Astrocyte (in vitro differentiated cells and primary cell): Measurements from ENCODE around the gene DACT2. TPM values are rescaled to one million over a fixed set of nuclear protein-coding genes. Genes with fewer than 3 reads are reported as not detected.

ENCODE experiments used
- DNase-seq: peaks from one replicate; pipeline ENCODE4 v3.0.0-alpha.2; 2010; ENCODE audit warnings: low read depth
- FAIRE-seq: peaks from 2 replicates; lab custom pipeline; 2011; peaks lifted over from hg19 to GRCh38; lab: Jason Lieb, UNC
- H2AFZ ChIP-seq: 2 replicates; pipeline ENCODE4 v1.6.0; 2012; ENCODE audit warnings: low read depth, low read length, inconsistent platforms
- H3K27ac ChIP-seq: 2 replicates; pipeline ENCODE4 v1.5.1; 2011; ENCODE audit warnings: low read depth, low read length, inconsistent platforms
- H3K27me3 ChIP-seq: 2 replicates; pipeline ENCODE4 v1.6.0; 2011; ENCODE audit warnings: low read length, inconsistent platforms; ENCODE audit not compliant: insufficient read depth
- H3K36me3 ChIP-seq: 2 replicates; pipeline ENCODE4 v1.5.1; 2011; ENCODE audit warnings: low read length, inconsistent platforms; ENCODE audit not compliant: insufficient read depth
- H3K4me1 ChIP-seq: 2 replicates; pipeline ENCODE4 v1.5.1; 2011; ENCODE audit warnings: low read length, inconsistent platforms; ENCODE audit not compliant: insufficient read depth
- H3K4me2 ChIP-seq: 2 replicates; pipeline ENCODE4 v1.6.0; 2012; ENCODE audit warnings: low read length, inconsistent platforms
- H3K4me3 ChIP-seq: 2 replicates; pipeline ENCODE4 v1.5.1; 2011; ENCODE audit warnings: low read depth, mild to moderate bottlenecking, low read length, inconsistent platforms; ENCODE audit not compliant: insufficient read depth
- H3K79me2 ChIP-seq: 2 replicates; pipeline ENCODE4 v1.6.0; 2012; ENCODE audit warnings: mild to moderate bottlenecking, low read length, inconsistent platforms; ENCODE audit not compliant: insufficient read depth
- H3K9ac ChIP-seq: 2 replicates; pipeline ENCODE4 v1.6.0; 2012; ENCODE audit warnings: mild to moderate bottlenecking, low read length, inconsistent platforms
- H3K9me3 ChIP-seq: 2 replicates; pipeline ENCODE4 v1.5.1; 2012; ENCODE audit warnings: low read depth, mild to moderate bottlenecking, low read length, inconsistent platforms; ENCODE audit not compliant: insufficient read depth
- H4K20me1 ChIP-seq: 2 replicates; pipeline ENCODE4 v1.6.0; 2012; ENCODE audit warnings: low read length, inconsistent platforms; ENCODE audit not compliant: insufficient read depth
- H3K27ac Mint-ChIP-seq: one replicate; pipeline ENCODE4 v1.8.0; 2021; ENCODE audit warnings: mild to moderate bottlenecking, mixed read lengths; ENCODE audit not compliant: unreplicated experiment
- H3K27me3 Mint-ChIP-seq: one replicate; pipeline ENCODE4 v1.8.0; 2021; ENCODE audit warnings: low read depth, mixed read lengths; ENCODE audit not compliant: unreplicated experiment
- H3K36me3 Mint-ChIP-seq: one replicate; pipeline ENCODE4 v1.8.0; 2021; ENCODE audit warnings: low read depth, mixed read lengths; ENCODE audit not compliant: unreplicated experiment
- H3K4me1 Mint-ChIP-seq: one replicate; pipeline ENCODE4 v1.8.0; 2021; ENCODE audit warnings: low read depth, mixed read lengths; ENCODE audit not compliant: unreplicated experiment
- H3K4me3 Mint-ChIP-seq: one replicate; pipeline ENCODE4 v1.8.0; 2021; ENCODE audit warnings: mild to moderate bottlenecking, moderate library complexity, mixed read lengths; ENCODE audit not compliant: unreplicated experiment
- H3K9me3 Mint-ChIP-seq: one replicate; pipeline ENCODE4 v1.8.0; 2021; ENCODE audit warnings: mild to moderate bottlenecking, mixed read lengths; ENCODE audit not compliant: unreplicated experiment
- EZH2 ChIP-seq: IDR thresholded peaks from 2 replicates; pipeline ENCODE4 v1.6.1; 2012; ENCODE audit warnings: mild to moderate bottlenecking, low read length, inconsistent platforms; ENCODE audit not compliant: insufficient read depth
- total RNA-seq: library from RNA; stranded (reverse); gene quantifications from 2 replicates; pipeline ENCODE4 v1.2.1, GENCODE V29; 2021
- TF ChIP-seq, protein P1 (sequence below): IDR thresholded peaks from 2 replicates; pipeline ENCODE4 v1.5.1; 2011; ENCODE audit warnings: low read depth, mild to moderate bottlenecking, inconsistent platforms, low read length, moderate library complexity; ENCODE audit not compliant: insufficient read depth

Gene DACT2
- total RNA-seq, 1 donor from 2014 or later, result 0.20 TPM

DNA sequence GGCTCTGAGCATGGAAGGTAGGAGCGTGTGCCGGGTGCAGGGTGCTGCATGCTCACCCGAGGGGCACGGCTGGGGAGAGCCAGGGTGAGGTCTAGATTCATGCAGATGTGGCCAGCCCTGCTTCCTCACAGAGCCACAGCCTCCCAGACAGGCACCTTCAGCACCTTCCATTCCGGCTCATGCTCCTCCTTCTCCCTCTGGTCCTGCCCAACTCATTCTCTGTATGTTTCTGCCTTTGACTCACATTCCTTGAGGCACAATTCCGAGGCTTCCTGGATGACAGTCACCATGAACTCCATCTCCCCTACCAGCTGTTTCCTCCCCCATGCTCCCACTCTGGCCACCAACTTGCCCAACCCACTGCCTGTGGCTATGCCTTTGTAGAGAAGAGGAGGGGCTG lies 35.4 kb downstream of the DACT2 start:
- TF ChIP-seq, protein P1, sequence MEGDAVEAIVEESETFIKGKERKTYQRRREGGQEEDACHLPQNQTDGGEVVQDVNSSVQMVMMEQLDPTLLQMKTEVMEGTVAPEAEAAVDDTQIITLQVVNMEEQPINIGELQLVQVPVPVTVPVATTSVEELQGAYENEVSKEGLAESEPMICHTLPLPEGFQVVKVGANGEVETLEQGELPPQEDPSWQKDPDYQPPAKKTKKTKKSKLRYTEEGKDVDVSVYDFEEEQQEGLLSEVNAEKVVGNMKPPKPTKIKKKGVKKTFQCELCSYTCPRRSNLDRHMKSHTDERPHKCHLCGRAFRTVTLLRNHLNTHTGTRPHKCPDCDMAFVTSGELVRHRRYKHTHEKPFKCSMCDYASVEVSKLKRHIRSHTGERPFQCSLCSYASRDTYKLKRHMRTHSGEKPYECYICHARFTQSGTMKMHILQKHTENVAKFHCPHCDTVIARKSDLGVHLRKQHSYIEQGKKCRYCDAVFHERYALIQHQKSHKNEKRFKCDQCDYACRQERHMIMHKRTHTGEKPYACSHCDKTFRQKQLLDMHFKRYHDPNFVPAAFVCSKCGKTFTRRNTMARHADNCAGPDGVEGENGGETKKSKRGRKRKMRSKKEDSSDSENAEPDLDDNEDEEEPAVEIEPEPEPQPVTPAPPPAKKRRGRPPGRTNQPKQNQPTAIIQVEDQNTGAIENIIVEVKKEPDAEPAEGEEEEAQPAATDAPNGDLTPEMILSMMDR, result no peak
- TF ChIP-seq EZH2, result no peak
- DNase-seq (no peak), FAIRE-seq (no peak)

DNA sequence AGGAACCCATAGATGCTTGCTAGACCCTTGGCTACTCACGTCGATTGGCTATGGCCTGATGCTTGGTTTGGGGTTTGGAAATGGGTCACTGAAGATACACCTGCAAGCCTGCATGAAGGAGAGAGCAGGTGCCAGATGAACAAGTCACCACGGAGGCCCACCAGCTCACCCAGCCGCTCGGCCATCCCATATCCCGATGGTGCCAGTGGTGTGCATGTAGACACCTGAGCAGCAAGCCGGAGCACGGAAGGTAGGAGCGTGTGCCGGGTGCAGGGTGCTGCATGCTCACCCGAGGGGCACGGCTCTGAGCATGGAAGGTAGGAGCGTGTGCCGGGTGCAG lies 35.9 kb downstream of the DACT2 start:
- FAIRE-seq (no peak), DNase-seq (no peak)
- Mint-ChIP-seq H3K27me3 (peaks cover 49% of the 10 kb centered on the region), H3K36me3 (no peaks in the 10 kb centered on the region), H3K4me3 (no peak overlapping the region), H3K9me3 (no peaks in the 10 kb centered on the region), H3K4me1 (peaks cover 6% of the 10 kb centered on the region), H3K27ac (no peak overlapping the region)
- Histone ChIP-seq H3K4me3 (no peak overlapping the region), H2AFZ (no peak overlapping the region), H3K27me3 (no peaks in the 10 kb centered on the region), H3K27ac (no peak overlapping the region), H4K20me1 (no peaks in the 10 kb centered on the region), H3K36me3 (no peaks in the 10 kb centered on the region), H3K9me3 (peaks cover 14% of the 10 kb centered on the region), H3K4me2 (no peak overlapping the region), H3K4me1 (no peaks in the 10 kb centered on the region), H3K79me2 (no peaks in the 10 kb centered on the region), H3K9ac (no peak overlapping the region)
- TF ChIP-seq, protein P1, result no peak
- no peak for TF ChIP-seq EZH2

More for the DNA sequence above, 35.4 kb downstream of the DACT2 start:
- H3K4me1 Mint-ChIP-seq, result peaks cover 6% of the 10 kb centered on the region
- H3K9me3 Mint-ChIP-seq, result peaks cover 2% of the 10 kb centered on the region
- H3K79me2 ChIP-seq, result no peaks in the 10 kb centered on the region
- H3K27ac Mint-ChIP-seq, result no peak overlapping the region
- no peak overlapping the region for H2AFZ ChIP-seq
- peaks cover 11% of the 10 kb centered on the region for H3K9me3 ChIP-seq
- no peak overlapping the region for H3K4me3 ChIP-seq
- no peaks in the 10 kb centered on the region for H3K27me3 ChIP-seq
- H3K4me2 ChIP-seq, result no peak overlapping the region
- H3K27me3 Mint-ChIP-seq, result peaks cover 47% of the 10 kb centered on the region
- no peaks in the 10 kb centered on the region for H3K4me1 ChIP-seq
- no peak overlapping the region for H3K4me3 Mint-ChIP-seq
- H3K9ac ChIP-seq, result no peak overlapping the region
- no peaks in the 10 kb centered on the region for H3K36me3 Mint-ChIP-seq
- H3K27ac ChIP-seq, result no peak overlapping the region
- H4K20me1 ChIP-seq, result no peaks in the 10 kb centered on the region
- no peaks in the 10 kb centered on the region for H3K36me3 ChIP-seq

DNA sequence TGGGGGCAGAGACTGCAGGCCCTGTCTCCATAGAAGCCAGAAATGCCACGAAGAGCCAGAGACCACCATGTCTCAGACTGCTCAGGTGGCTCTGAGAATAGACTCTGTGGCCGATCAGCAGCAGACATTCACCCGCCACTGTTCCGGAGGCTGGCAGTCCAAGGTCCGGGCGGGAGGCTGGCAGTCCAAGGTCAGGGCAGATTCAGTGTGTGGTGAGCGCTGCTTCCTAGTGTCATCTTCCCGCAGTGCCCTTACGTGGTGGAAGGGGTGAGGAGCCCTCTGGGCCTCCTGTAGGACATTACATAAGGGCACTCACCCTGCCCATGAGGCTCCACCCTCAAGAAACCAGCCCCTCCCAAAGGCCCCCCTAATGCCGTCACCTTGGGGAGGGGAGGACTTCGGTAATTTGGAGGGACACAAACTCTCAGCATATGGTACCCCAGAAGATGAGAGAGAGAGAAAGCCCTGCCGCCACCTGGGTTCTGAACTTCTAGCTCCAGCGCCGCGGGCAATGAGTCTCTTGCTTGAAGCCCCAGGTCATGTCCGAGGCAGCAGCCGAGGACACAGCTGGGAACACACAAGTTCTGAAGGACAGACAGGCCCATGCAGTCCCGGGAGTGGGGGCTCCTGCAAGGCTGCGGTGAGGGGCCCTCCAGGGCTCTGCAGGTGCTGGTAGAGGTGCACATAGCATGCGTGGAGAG lies 36.4 kb downstream of the DACT2 start:
- H3K4me3 Mint-ChIP-seq, result no peak overlapping the region
- Histone ChIP-seq H3K4me3 (no peak overlapping the region), H3K9me3 (peaks cover 14% of the 10 kb centered on the region), H3K27me3 (no peaks in the 10 kb centered on the region), H3K4me2 (no peak overlapping the region), H3K27ac (no peak overlapping the region), H3K4me1 (no peaks in the 10 kb centered on the region), H2AFZ (no peak overlapping the region), H3K79me2 (no peaks in the 10 kb centered on the region), H4K20me1 (no peaks in the 10 kb centered on the region), H3K9ac (no peak overlapping the region), H3K36me3 (no peaks in the 10 kb centered on the region)
- peaks cover 2% of the 10 kb centered on the region for H3K9me3 Mint-ChIP-seq
- no peaks in the 10 kb centered on the region for H3K36me3 Mint-ChIP-seq
- peaks cover 45% of the 10 kb centered on the region for H3K27me3 Mint-ChIP-seq
- no peak for TF ChIP-seq EZH2
- TF ChIP-seq, protein P1, result no peak
- no peak overlapping the region for H3K27ac Mint-ChIP-seq
- DNase-seq (no peak), FAIRE-seq (no peak)
- peaks cover 6% of the 10 kb centered on the region for H3K4me1 Mint-ChIP-seq
